ENCODE data around the gene LRRC2.

DNA sequence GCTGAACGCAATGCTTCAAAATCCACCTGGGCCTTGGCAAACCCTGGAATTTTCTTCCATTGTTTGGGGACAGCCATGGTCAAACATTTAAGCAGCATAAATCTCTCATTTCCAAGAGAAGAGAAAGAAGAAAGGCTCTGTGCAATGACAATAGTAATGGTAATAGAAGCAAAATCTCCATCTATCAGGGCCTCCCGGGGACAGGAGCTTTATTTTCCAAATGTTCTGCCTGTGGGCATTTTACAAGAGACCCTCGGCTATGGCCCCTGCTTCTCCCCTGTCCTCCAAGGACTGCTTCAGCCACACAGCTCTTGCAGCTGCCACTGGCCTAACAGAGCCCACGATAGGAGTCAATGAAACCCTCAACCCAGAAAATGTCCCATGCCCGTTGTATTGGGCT lies 33.5 kb upstream of the LRRC2 start:
- TF ChIP-seq POLR2A (IDR thresholded peaks at IDR 0.05), result no peak
- TF ChIP-seq, protein P1, sequence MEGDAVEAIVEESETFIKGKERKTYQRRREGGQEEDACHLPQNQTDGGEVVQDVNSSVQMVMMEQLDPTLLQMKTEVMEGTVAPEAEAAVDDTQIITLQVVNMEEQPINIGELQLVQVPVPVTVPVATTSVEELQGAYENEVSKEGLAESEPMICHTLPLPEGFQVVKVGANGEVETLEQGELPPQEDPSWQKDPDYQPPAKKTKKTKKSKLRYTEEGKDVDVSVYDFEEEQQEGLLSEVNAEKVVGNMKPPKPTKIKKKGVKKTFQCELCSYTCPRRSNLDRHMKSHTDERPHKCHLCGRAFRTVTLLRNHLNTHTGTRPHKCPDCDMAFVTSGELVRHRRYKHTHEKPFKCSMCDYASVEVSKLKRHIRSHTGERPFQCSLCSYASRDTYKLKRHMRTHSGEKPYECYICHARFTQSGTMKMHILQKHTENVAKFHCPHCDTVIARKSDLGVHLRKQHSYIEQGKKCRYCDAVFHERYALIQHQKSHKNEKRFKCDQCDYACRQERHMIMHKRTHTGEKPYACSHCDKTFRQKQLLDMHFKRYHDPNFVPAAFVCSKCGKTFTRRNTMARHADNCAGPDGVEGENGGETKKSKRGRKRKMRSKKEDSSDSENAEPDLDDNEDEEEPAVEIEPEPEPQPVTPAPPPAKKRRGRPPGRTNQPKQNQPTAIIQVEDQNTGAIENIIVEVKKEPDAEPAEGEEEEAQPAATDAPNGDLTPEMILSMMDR (IDR thresholded peaks at IDR 0.05), result no peak
